Measurements from ENCODE around the gene M6PR.

- TF ChIP-seq POLR2A (IDR thresholded peaks at IDR 0.05; ENCODE audit: low read length) (no peak), GATA1 (IDR thresholded peaks at IDR 0.05; ENCODE audit: low read depth, low read length) (no peak)
Observed at GRCh38 chr12:8950221-8950527, 729 bp upstream of the M6PR start.
